LNCaP clone FGC (cell line): ENCODE data around the gene CCDC80.
A peak's percentile ranks its signal among the peaks of the same experiment; 100 is the strongest.

Experiments used
- DNase-seq: peaks from one replicate; pipeline ENCODE4 v3.0.0-alpha.2; 2011; ENCODE audit warnings: low read depth
- H3K4me3 ChIP-seq: 2 replicates; pipeline ENCODE4 v1.5.1; 2011; ENCODE audit warnings: mild to moderate bottlenecking, low read depth, low read length, control low read depth
- TF ChIP-seq, protein P1 (sequence below): IDR thresholded peaks from 2 replicates; pipeline ENCODE4 v1.5.1; 2012; ENCODE audit warnings: mild to moderate bottlenecking; ENCODE audit not compliant: control insufficient read depth, insufficient read depth; ENCODE audit errors: extremely low read depth

The CCDC80 gene

DNA sequence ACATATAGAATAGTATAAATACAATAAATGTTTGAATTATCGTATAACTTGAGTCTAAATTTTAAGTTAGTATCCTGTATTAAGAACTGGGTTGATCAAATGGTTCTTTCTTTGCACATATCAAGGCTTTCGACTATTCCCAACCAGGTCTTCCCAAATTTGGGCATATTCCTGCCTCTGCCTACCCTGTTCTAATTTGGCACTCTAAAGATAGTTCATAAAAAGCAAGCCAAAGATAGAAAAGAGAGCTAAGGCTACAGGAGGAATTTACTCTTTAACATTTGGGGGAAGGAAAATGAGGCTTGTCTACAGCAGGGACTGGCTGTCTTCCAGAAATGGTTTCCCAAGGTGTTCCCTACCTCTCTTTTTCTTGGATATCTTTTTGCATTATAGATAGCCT lies 43.0 kb downstream of the CCDC80 start:
- DNase-seq = no peak
- no peak overlapping the region for H3K4me3 ChIP-seq
- TF ChIP-seq, protein P1, sequence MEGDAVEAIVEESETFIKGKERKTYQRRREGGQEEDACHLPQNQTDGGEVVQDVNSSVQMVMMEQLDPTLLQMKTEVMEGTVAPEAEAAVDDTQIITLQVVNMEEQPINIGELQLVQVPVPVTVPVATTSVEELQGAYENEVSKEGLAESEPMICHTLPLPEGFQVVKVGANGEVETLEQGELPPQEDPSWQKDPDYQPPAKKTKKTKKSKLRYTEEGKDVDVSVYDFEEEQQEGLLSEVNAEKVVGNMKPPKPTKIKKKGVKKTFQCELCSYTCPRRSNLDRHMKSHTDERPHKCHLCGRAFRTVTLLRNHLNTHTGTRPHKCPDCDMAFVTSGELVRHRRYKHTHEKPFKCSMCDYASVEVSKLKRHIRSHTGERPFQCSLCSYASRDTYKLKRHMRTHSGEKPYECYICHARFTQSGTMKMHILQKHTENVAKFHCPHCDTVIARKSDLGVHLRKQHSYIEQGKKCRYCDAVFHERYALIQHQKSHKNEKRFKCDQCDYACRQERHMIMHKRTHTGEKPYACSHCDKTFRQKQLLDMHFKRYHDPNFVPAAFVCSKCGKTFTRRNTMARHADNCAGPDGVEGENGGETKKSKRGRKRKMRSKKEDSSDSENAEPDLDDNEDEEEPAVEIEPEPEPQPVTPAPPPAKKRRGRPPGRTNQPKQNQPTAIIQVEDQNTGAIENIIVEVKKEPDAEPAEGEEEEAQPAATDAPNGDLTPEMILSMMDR = no peak

DNA sequence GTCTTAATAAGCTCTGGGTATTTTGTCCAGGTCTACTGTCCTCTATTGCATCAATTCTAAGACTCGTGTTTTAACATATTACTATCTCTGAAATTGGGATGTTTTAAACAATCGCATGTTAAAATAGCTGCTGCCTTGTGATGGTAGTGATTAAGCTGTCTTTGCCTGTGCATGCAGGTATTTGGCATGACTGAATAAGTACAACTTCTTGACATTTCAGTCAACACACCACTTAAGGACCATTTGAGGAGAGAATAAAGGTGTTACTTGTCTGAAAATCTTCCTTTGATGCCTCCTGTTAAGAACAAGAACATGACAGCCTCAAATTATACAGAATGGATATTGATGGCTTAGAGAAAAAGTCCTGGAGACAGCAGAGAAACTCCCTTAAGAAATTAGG lies 46.1 kb downstream of the CCDC80 start:
- TF ChIP-seq, protein P1 = no peak
- H3K4me3 ChIP-seq = no peak overlapping the region
- DNase-seq = no peak

DNA sequence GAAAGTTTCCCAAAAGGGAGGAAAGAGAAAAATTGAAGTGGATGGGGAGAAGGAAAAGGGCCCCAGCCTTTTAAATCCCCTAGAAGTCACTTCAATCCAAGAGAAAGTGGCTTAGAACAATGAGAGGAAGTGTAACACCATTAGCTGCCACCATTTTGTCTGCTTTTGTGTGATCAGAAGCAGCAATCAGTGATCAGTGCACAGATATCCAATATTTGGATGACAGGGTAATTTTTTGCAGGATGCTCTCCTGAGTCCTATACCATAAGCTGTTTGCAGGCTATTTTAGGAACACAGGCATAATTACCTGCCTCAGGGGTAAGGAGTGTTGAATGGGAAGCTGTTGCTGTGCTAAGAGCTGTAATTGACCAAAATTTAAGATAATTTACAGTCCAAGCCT lies 47.7 kb downstream of the CCDC80 start:
- TF ChIP-seq, protein P1 = no peak
- DNase-seq = no peak
- H3K4me3 ChIP-seq = no peak overlapping the region

DNA sequence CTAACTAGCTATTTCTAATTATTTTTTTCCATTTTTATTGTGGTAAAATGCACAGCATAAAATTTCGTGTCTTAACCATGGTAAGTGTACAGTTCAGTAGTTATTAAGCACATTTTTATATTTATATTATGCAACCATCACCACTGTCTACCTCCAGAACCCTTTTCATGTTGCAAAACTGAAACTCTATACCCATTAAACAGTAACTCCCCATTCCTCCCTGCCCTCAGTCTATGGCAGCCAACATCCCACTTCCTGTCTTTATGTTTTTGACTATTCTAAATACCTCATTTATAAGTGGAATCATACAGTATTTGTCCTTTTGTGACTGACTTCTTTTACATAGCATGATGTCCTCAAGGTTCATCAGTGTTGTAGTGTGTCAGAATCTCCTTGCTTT lies 53.6 kb downstream of the CCDC80 start:
- no peak for DNase-seq
- TF ChIP-seq, protein P1 = no peak
- no peak overlapping the region for H3K4me3 ChIP-seq

DNA sequence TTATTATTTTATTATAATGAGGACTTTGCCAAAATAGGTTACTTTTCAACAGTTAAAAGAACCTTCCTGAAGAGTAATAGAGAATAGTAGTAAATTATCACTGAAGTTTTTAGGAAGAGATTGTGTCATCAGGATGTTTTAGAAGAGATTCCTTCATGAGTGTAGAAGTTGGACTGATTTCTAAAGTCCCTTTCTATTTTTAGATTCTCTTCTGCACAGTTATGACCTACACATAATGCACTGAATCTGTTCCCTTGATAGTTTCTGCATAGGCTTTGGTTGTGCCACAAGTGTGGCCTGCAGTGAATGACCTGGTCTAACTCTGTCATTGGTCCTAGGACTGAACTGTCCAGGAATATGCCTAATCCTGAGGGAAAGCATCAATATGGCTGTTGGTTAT lies 55.2 kb downstream of the CCDC80 start:
- no peak for DNase-seq
- H3K4me3 ChIP-seq = no peak overlapping the region
- TF ChIP-seq, protein P1 = no peak

DNA sequence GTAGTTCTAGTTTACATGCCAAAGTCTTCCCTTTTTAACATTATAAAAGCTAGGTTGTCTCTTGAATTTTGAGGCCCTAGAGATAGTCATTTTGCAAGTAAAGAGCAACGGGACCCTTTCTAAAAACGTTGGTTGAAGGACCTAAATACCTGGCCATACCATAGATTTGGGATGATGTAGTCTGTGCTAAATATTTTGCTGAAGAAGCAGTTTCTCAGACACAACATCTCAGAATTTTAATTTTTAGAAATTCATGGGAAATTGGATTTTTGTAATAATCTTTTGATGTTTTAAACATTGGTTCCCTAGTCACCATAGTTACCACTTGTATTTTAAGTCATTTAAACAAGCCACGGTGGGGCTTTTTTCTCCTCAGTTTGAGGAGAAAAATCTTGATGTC lies 57.8 kb downstream of the CCDC80 start:
- DNase-seq = no peak
- no peak overlapping the region for H3K4me3 ChIP-seq
- TF ChIP-seq, protein P1 = no peak

DNA sequence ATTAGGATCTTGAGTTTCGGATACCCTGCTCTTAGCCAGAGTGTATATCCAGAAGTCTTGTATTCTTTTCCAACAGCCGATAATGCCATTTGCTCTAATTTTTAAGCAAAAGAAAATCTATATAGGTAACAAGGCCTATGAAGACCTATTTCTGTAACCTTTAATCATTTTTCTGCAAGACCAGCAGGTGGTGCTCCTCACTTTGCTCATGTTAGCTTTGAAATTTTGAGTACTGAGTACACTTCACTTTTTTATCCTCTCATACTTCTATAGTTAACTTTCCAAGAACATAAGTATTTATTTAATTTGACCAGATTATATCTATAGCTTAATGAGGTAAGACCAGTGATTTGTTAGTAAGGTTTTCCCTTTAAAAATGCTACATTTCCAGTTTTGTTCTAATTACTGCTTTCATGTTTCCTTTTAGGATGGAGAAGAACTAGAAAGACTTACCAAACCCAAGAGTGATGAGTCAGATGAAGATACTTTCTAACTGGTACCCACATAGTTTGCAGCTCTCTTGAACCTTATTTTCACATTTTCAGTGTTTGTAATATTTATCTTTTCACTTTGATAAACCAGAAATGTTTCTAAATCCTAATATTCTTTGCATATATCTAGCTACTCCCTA lies 58.6 kb downstream of the CCDC80 start:
- DNase-seq = no peak
- TF ChIP-seq, protein P1 = peak; percentile 71
- H3K4me3 ChIP-seq = no peak overlapping the region
